ENCODE results near the gene MYCL.

GRCh38 chr1:39872698-39873097, 29.0 kb downstream of the MYCL start:
- TF ChIP-seq POLR2A (IDR thresholded peaks at IDR 0.05; ENCODE audit: low read depth, low read length), result no peak
- TF ChIP-seq TAF1 (IDR thresholded peaks at IDR 0.05; ENCODE audit: low read depth, low read length), result no peak
